ENCODE results near the gene CD2AP.

Gene CD2AP

GRCh38 chr6:47573109-47573508, 95.5 kb downstream of the CD2AP start:
- DNase-seq: no peak

- DNase-seq: no peak
Measured at GRCh38 chr6:47574789-47575188, 97.2 kb downstream of the CD2AP start.

DNA sequence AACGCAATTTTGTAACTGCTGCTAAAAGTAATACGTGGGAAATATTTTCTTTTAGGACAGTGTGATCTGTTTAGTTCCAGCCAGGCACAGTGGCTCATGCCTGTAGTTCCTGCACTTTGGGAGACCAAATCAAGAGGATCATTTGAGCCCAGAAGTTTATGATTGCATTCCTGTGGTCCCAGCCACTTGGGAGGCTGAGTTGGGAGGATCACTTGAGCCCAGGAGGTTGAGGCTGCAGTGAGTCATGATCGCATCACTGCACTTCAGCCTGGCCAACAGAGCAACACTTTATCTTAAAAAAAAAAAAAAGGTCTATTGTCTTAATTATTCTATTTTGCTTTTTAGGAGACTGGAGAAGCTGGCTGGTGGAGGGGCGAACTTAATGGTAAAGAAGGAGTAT, 101.5 kb downstream of the CD2AP start:
- no peak for DNase-seq

DNA sequence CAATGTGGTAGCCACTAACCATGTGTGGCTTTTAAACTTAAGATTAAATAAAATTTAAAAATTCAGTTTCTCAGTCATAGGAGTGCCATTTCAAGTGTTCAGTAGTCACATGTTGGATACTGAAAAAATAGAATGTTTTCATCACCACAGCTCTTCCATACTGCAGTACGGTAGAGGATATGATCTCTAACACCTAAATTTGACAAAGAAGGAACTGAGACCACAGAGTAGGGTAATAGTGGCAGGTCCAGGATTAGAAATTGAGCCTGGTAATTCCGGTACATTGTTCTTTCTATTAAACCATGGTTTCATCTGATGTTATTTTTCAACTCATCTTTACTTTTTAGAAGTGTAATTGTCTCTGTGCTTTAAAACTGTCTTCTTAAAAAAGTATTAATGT, 104.0 kb downstream of the CD2AP start:
- no peak for DNase-seq

DNA sequence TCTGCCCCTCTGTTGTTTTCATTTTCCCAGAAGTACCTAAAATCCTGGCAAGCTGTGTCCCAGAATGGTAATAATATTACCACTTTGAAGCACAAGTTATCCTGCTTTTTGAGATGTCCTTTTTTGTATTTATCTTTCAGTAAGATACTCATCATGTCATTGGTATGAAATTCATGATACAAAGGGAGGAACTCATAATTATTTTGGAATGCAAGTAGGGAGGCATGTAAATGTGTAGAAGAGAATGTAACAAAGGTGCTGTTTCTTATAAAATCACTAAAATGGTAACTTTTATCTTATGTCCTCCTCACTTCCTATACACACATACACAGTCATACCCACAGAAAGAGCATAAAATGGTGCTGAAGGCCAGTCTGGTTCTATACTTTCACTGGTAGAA, 109.9 kb downstream of the CD2AP start:
- no peak for DNase-seq

DNA sequence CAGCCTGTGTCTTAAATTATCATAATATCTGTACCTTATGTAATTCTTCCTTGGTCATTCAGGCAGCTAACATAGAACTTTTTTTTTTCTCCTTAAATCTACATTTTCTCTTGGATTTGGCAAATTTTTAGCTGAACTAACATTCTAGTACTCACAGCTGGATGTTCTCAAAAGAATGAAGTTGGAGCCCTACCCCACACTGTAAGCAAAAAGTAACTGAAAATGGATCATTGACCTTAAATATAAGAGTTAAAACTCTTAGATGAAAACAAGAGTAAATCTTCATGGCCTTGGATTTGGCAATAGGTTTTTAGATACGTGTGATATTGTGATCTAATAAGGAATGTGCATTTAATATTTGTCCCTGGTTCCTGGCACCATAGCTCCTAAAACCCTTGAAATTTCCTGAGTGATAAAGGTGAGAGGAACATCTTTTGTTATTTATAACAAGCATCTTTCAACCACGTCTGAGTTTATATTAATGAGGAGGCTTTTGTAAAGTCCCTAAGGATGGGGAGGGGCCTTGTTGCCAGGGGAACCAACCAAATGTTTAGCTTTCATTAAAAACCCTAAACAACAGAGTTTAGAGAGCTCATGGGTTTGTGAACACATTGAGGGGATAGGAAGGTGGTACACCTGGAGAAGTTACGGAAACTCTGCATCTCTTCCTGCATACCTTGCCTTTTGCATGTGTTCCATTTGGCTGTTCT, 114.7 kb downstream of the CD2AP start:
- DNase-seq: no peak

GRCh38 chr6:47593979-47594378, 116.4 kb downstream of the CD2AP start:
- no peak for DNase-seq

GRCh38 chr6:47595785-47596184, 118.2 kb downstream of the CD2AP start:
- no peak for DNase-seq

DNA sequence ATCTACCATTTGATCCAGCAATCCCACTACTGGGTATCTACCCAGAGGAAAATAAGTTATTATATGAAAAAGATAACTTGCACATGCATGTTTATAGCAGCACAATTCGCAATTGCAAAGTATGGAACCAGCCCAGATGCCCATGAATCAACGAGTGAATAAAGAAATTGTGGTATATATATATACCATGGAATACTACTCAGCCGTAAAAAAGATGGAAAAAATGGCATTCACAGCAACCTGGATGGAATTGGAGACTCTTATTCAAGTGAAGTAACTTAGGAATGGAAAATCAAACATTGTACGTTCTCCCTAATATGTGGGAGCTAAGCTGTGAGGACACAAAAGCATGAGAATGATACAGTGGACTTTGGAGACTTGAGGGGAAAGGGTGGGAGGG, 120.8 kb downstream of the CD2AP start:
- no peak for DNase-seq

DNA sequence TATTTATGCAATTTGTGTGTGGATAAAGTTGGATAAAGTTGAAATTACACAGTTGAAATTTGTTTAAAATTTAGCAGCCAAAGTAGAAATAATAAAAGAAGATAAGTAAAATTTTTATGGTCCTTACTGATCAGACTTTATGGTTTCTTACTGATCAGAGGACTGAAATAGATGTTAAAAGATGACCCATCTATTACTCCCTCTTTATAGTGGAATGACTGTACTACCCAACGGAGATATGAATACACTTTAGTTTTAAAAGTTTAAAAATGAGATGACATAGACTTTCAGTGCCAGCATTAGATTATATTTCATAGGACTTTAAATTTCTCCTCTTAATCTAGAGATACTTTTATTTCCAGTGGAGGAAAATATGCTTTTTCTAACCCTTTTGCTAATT, 121.9 kb downstream of the CD2AP start:
- no peak for DNase-seq

- no peak for DNase-seq
Measured at GRCh38 chr6:47603227-47603626, 125.6 kb downstream of the CD2AP start.

DNA sequence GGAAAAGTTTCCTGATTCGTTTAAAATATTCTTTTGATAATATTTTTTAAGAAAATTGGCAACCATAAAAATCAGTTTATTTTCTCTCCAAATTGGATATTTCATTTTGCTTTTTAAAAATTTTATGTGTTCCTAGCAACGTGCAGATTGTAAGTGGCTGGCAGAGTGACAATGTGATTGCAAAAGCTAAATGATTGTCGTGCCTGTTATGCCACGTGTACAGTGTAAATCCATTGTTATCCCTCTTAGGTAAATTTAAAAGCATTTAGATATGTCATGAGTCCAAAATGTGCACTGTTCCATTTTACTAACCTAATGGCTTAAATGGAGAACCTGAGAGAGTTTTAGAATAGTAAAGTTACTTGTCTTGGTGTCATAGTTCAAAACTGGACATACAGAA, 126.4 kb downstream of the CD2AP start:
- no peak for DNase-seq

DNA sequence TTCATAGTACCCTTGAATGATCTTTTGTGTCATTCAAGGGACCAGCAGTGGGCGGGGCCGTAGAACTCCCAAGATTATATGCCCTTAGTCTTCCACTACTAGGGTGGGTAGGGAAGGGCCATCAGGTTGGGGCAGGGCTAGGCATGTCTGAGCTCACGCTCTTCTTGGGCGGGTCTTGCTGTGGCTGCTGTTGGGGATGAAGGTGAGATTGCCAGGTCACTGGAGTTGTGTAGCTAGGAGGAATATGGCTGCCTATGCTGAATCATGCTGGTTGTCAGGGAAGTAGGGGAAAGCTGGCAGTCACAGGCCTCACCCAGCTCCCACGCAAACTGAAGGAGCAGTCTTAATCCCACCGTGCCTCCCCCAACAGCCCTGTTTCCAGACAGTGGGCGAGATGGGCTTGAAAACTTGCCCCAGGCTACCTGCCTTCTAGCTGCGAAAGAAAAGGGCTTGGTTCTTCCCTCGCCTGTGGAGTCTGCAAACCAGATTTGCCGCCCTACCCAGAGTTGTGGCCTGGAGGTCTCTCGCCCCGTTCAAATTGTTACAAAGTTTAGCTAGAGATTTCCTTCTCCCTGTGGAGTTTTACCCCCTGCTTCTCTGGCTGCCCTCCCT, 144.4 kb downstream of the CD2AP start:
- no peak for DNase-seq

- DNase-seq: no peak
Measured at GRCh38 chr6:47626782-47627181, 149.2 kb downstream of the CD2AP start.

- DNase-seq: no peak
Measured at GRCh38 chr6:47628448-47629272, 151.1 kb downstream of the CD2AP start.

DNA sequence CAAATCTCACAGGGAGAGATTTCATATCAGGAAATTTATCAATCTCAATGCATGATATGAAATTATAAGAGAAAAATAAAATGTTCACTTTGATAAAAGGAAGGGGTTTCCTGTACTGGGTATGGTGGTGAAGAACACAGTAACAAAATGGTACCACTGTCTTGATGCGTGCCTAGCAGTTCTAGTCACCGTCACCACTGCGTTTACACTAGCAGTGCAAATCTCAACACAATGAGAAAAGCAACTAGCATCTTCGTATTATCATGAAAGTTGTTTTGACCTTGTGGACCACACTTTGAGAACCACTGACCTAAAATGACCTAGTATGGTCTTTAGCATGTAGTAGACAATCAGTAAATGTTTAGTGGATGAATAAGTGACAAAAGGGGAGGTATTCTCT, 152.4 kb downstream of the CD2AP start:
- no peak for DNase-seq

GRCh38 chr6:47630587-47630986, 153.0 kb downstream of the CD2AP start:
- no peak for DNase-seq

DNA sequence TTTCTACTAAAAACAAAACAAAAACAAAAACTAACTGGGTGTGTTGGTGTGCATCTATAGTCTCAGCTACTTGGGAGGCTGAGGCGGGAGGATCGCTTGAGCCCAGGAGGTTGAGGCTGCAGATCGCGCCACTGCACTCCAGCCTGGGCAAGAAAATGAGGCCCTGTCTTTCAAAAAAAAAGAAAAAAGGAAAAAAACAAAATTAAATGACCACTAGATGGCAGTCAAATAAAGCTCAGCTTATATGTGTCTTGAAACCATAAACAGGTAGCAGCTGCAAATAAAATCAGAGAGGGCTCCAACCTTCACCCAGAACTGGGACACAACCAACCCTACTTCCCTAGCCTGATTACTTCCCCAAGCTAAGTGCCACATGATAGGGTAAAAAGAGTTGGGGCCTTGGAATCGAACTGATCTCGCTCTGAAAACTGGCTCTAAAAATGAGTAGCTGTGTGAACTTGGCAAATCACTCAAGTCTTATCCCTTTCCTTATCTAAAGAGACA, 153.7 kb downstream of the CD2AP start:
- peak; percentile 62 for DNase-seq

DNA sequence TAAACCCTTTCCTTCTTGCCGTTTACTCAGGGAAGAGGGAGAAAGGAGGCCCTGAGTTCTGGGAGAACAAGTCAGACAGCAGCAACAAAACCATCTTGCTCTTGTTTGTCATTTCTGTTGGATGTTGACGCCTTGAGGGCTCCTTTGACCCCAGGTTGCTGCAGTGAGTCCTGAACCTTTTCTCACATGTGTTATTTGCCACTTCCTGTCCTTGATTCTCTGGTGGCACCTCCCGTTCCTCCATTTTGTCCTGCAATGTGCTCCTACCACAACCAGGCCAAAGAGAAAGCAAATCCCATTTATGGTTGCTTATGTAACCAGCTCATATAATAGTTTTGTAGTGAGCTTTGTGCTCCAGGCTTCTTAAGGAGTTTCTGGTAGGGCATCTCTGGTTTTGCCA, 154.2 kb downstream of the CD2AP start:
- DNase-seq: no peak

GRCh38 chr6:47633141-47633540, 155.6 kb downstream of the CD2AP start:
- no peak for DNase-seq

DNA sequence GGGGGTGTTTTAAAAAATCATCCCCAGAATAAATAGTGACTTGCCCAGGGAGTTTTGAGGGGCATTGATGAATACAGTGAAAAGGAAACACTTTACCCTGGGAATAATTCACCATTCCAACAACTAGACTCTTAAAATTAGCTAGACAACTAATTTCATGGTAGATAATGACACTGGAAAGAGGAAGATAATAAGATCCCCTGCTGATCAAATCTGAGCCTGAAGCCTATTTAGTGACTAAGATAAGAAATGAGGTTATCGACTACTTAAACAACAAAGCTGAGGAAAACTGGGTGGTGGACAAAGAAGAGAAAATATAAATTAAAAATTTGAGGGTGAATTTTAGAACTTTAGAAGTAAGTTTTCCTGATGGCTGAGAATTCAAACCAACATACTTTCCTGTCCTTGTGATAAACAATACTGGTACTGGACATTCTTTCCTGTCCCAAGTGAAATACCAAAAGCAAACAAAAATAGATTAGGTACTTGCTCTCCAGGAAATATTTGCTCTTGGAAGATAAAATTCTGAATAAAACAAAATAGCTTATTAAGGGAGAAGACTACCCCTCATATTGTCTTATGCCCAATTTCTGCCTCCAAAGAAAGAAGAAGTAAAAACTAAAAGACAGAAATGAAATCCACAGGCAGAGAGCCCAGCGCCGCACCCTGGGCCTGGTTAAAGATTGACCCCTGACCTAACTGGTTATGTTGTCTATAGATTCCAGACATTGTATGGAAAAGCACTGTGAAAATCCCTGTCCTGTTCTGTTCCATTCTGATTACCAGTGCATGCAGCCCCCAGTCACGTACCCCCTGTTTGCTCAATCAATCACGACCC, 156.8 kb downstream of the CD2AP start:
- no peak for DNase-seq

GRCh38 chr6:47646689-47647088, 169.1 kb downstream of the CD2AP start:
- no peak for DNase-seq

- DNase-seq: no peak
Measured at GRCh38 chr6:47647188-47647587, 169.6 kb downstream of the CD2AP start.
